PC-3 (cell line): Measurements from ENCODE around the gene OPALIN.

Source experiments
- CTCF ChIP-seq: fragments of 300-600 bp; sonication (generic); conservative IDR thresholded peaks from 2 replicates; pipeline ENCODE4 v1.5.1; 2017; ENCODE audit warnings: antibody characterized with exemption, low read depth, mild to moderate bottlenecking, low read length
- EZH2 ChIP-seq: fragments of 300-600 bp; sonication (generic); IDR thresholded peaks from one replicate; pipeline ENCODE4 v1.6.1; 2017; ENCODE audit warnings: antibody characterized with exemption, mild to moderate bottlenecking, low read length; ENCODE audit not compliant: unreplicated experiment

GRCh38 chr10:96305019-96305418, 53.8 kb downstream of the OPALIN start:
- no peak for TF ChIP-seq EZH2
- TF ChIP-seq CTCF = no peak
